H1 (cell line): Measurements from ENCODE around the gene NFATC1. TPM values are rescaled to one million over a fixed set of nuclear protein-coding genes. Genes with fewer than 3 reads are reported as not detected.

Source experiments
- CHD2 ChIP-seq: IDR thresholded peaks from 2 replicates; pipeline ENCODE4 v1.6.1; 2012; ENCODE audit warnings: low read length, improper control_type of control experiment
- CREB1 ChIP-seq: IDR thresholded peaks from 2 replicates; pipeline ENCODE4 v1.6.1; 2012; ENCODE audit warnings: inconsistent platforms
- FOSL1 ChIP-seq: IDR thresholded peaks from 2 replicates; pipeline ENCODE4 v1.6.1; 2011; ENCODE audit warnings: mild to moderate bottlenecking, low read depth, low read length, moderate library complexity; ENCODE audit not compliant: insufficient read depth
- KDM4A ChIP-seq: IDR thresholded peaks from one replicate; pipeline ENCODE4 v1.7.1; 2012; ENCODE audit warnings: low read depth, mild to moderate bottlenecking, moderate library complexity, low read length, inconsistent platforms; ENCODE audit not compliant: severe bottlenecking
- NRF1 ChIP-seq: IDR thresholded peaks from 2 replicates; pipeline ENCODE4 v1.6.1; 2011; ENCODE audit warnings: mild to moderate bottlenecking, low read depth, low read length, improper control_type of control experiment
- POLR2A ChIP-seq, 2 experiments: IDR thresholded peaks; 1 replicate in 1 of 2; 2 replicates in 1 of 2; pipeline ENCODE4 v1.6.1; 2011; ENCODE audit warnings: low read depth in 2 of 2, low read length in 2 of 2, mild to moderate bottlenecking in 2 of 2; ENCODE audit errors: control extremely low read depth in 1 of 2
- SIRT6 ChIP-seq: IDR thresholded peaks from one replicate; pipeline ENCODE4 v1.7.1; 2012; ENCODE audit warnings: low read length, inconsistent platforms
- TAF7 ChIP-seq: optimal IDR thresholded peaks from 2 replicates; pipeline ENCODE3; 2011; ENCODE audit warnings: low read depth, mild to moderate bottlenecking, inconsistent platforms, low read length, moderate library complexity, borderline replicate concordance
- polyA plus RNA-seq, 7 experiments: library from polyadenylated mRNA; depleted of rRNA in 3 of 7; stranded (reverse) in 5 of 7; unstranded in 2 of 7; fragments of >200 nt in 5 of 7; fragments of 200-250 nt in 2 of 7; gene quantifications; 1 replicate in 5 of 7; 2 replicates in 1 of 7; 4 replicates in 1 of 7; pipeline versions ENCODE4 v1.2.1 to v1.2.3, GENCODE V29; 2011 to 2013; ENCODE audit warnings: missing spikeins in 2 of 7, mixed read lengths in 2 of 7
- total RNA-seq: library from RNA; stranded (reverse); fragmentation: NEBNext Ultra II Directional; extraction: Animal tissue kit (Norgen Biotek cat#: 25700); gene quantifications from 2 replicates; pipeline ENCODE4 v1.2.1, GENCODE V29; 2021

Gene NFATC1
- total and polyA plus RNA-seq, 2 of the 8 experiments (the other 6 are each of a cell fraction or from before 2014, with no cell fraction given), result 2.0 to 6.6 TPM

GRCh38 chr18:79479761-79480161, 84.0 kb downstream of the NFATC1 start (continued):
- TF ChIP-seq KDM4A, result no peak
- no peak for TF ChIP-seq TAF7
- TF ChIP-seq POLR2A (IDR thresholded peaks at IDR 0.05; ENCODE audit: control extremely low read depth in 1 of 2, low read depth in 2 of 2, low read length in 2 of 2), result no peak
- no peak for TF ChIP-seq CHD2
- no peak for TF ChIP-seq CREB1
- TF ChIP-seq SIRT6, result no peak
- no peak for TF ChIP-seq FOSL1
- no peak for TF ChIP-seq NRF1
